HepG2 (cell line): ENCODE data around the gene B4GALT3. TPM values are rescaled to one million over a fixed set of nuclear protein-coding genes. Genes with fewer than 3 reads are reported as not detected.

Experiments
- CENPT ChIP-seq: sonication (generic); formaldehyde crosslinking; IDR thresholded peaks from 2 replicates; pipeline ENCODE4 v1.8.0; 2022; ENCODE audit warnings: low read depth, mild to moderate bottlenecking, moderate library complexity, missing genetic modification reagents
- FOXP4 ChIP-seq: sonication (generic); formaldehyde crosslinking; IDR thresholded peaks from 2 replicates; pipeline ENCODE4 v1.4.0; 2020; ENCODE audit warnings: missing genetic modification reagents
- GZF1 ChIP-seq: sonication (generic); formaldehyde crosslinking; IDR thresholded peaks from 2 replicates; pipeline ENCODE4 v1.5.1; 2020; ENCODE audit warnings: mild to moderate bottlenecking, missing genetic modification reagents
- HNF4G ChIP-seq, 2 experiments: sonication (generic) in 1 of 2; formaldehyde crosslinking in 1 of 2; IDR thresholded peaks; 2 replicates each; pipeline versions ENCODE4 v1.4.0 to v1.6.1; 2011 to 2020; ENCODE audit warnings: borderline replicate concordance in 2 of 2, low read depth in 2 of 2, mild to moderate bottlenecking in 2 of 2, low read length in 1 of 2, missing genetic modification reagents in 1 of 2, moderate library complexity in 1 of 2
- HNRNPL ChIP-seq: fragments of 200-400 bp; formaldehyde crosslinking; IDR thresholded peaks from 2 replicates; pipeline ENCODE4 v1.6.1; 2017; ENCODE audit warnings: mild to moderate bottlenecking, low read depth, low read length
- MEIS1 ChIP-seq: sonication (generic); formaldehyde crosslinking; IDR thresholded peaks from 2 replicates; pipeline ENCODE4 v1.9.0; 2021; ENCODE audit warnings: mild to moderate bottlenecking, missing genetic modification reagents, moderate library complexity, borderline replicate concordance
- POLR2G ChIP-seq: fragments of 200-400 bp; formaldehyde crosslinking; IDR thresholded peaks from 2 replicates; pipeline ENCODE4 v1.6.1; 2018; ENCODE audit warnings: mild to moderate bottlenecking, low read depth, low read length, moderate library complexity
- RBFOX2 ChIP-seq: fragments of 200-400 bp; formaldehyde crosslinking; IDR thresholded peaks from 2 replicates; pipeline ENCODE4 v1.6.1; 2017; ENCODE audit warnings: low read depth, mild to moderate bottlenecking, low read length
- RBM39 ChIP-seq: fragments of 200-400 bp; formaldehyde crosslinking; IDR thresholded peaks from one replicate; pipeline ENCODE4 v1.6.1; 2018; ENCODE audit warnings: antibody characterized with exemption, mild to moderate bottlenecking, low read depth, low read length; ENCODE audit not compliant: poor library complexity, severe bottlenecking
- ZBTB39 ChIP-seq: sonication (generic); formaldehyde crosslinking; IDR thresholded peaks from 2 replicates; pipeline ENCODE4 v1.5.0; 2020; ENCODE audit warnings: missing genetic modification reagents
- ZNF274 ChIP-seq: sonication (generic); formaldehyde crosslinking; IDR thresholded peaks from 2 replicates; pipeline ENCODE4 v1.5.1; 2020; ENCODE audit warnings: mild to moderate bottlenecking, missing genetic modification reagents
- ZNF570 ChIP-seq: sonication (generic); formaldehyde crosslinking; IDR thresholded peaks from 2 replicates; pipeline ENCODE4 v1.4.0; 2020; ENCODE audit warnings: mild to moderate bottlenecking, missing genetic modification reagents, borderline replicate concordance
- ZNF777 ChIP-seq: sonication (generic); formaldehyde crosslinking; IDR thresholded peaks from 2 replicates; pipeline ENCODE4 v1.4.0; 2020; ENCODE audit warnings: missing genetic modification reagents
- ZNF816 ChIP-seq: sonication (generic); formaldehyde crosslinking; IDR thresholded peaks from 2 replicates; pipeline ENCODE4 v1.8.0; 2022; ENCODE audit warnings: missing genetic modification reagents, mild to moderate bottlenecking, borderline replicate concordance
- ZSCAN30 ChIP-seq: sonication (generic); formaldehyde crosslinking; IDR thresholded peaks from 2 replicates; pipeline ENCODE4 v1.5.0; 2020; ENCODE audit warnings: mild to moderate bottlenecking, missing genetic modification reagents
- polyA plus RNA-seq, 8 experiments: library from polyadenylated mRNA; depleted of rRNA in 3 of 8; stranded (reverse) in 7 of 8; unstranded in 1 of 8; fragments of >200 nt; fragmentation: Illumina TruSeq in 4 of 8; extraction: Trizol in 4 of 8; gene quantifications; 2 replicates each; pipeline versions ENCODE4 v1.2.1 to v1.2.3, GENCODE V29; 2011 to 2016; ENCODE audit warnings: low read depth in 4 of 8, missing spikeins in 1 of 8, mixed read lengths in 1 of 8; ENCODE audit not compliant: insufficient read depth in 1 of 8
- total RNA-seq, 5 experiments: library from RNA; depleted of rRNA; stranded (reverse); fragments of >200 nt; fragmentation: Illumina TruSeq; extraction: Trizol; gene quantifications; 2 replicates each; pipeline ENCODE4 v1.2.3, GENCODE V29; 2016; ENCODE audit warnings: low read depth in 1 of 5
- TF ChIP-seq, protein P1 (sequence below): sonication (generic); formaldehyde crosslinking; conservative IDR thresholded peaks from 2 replicates; pipeline ENCODE4 v1.4.0; 2020; ENCODE audit warnings: missing genetic modification reagents
- TF ChIP-seq, protein P2 (sequence below): sonication (generic); formaldehyde crosslinking; IDR thresholded peaks from 2 replicates; pipeline ENCODE4 v1.8.1; 2023; ENCODE audit warnings: missing genetic modification reagents, mild to moderate bottlenecking, borderline replicate concordance
- TF ChIP-seq, protein P3 (sequence below): fragments of 450-650 bp; IDR thresholded peaks from 2 replicates; pipeline ENCODE4 v1.6.1; 2017; ENCODE audit warnings: mild to moderate bottlenecking

The B4GALT3 gene
- total and polyA plus RNA-seq, 2 of the 13 experiments (the other 11 are each of a cell fraction or from before 2014, with no cell fraction given) = 35.6 to 40.4 TPM

- TF ChIP-seq, protein P1, sequence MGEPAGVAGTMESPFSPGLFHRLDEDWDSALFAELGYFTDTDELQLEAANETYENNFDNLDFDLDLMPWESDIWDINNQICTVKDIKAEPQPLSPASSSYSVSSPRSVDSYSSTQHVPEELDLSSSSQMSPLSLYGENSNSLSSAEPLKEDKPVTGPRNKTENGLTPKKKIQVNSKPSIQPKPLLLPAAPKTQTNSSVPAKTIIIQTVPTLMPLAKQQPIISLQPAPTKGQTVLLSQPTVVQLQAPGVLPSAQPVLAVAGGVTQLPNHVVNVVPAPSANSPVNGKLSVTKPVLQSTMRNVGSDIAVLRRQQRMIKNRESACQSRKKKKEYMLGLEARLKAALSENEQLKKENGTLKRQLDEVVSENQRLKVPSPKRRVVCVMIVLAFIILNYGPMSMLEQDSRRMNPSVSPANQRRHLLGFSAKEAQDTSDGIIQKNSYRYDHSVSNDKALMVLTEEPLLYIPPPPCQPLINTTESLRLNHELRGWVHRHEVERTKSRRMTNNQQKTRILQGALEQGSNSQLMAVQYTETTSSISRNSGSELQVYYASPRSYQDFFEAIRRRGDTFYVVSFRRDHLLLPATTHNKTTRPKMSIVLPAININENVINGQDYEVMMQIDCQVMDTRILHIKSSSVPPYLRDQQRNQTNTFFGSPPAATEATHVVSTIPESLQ (CRISPR knock-in tag) = no peak
- TF ChIP-seq ZSCAN30 (CRISPR knock-in tag) (no peak), ZNF274 (CRISPR knock-in tag) (no peak), CENPT (CRISPR knock-in tag) (0 out of 2 replicates have a peak, but pooled peaks have one; percentile 65), HNRNPL (no peak), RBM39 (no peak), ZBTB39 (CRISPR knock-in tag) (no peak), RBFOX2 (peak; percentile 67), ZNF570 (no peak), ZNF816 (CRISPR knock-in tag) (peak; percentile 63; the same call in 1 of the 2 replicates), MEIS1 (CRISPR knock-in tag) (peak; percentile 11; the same call in 1 of the 2 replicates), GZF1 (CRISPR knock-in tag) (no peak), POLR2G (peak; percentile 74), HNF4G (IDR thresholded peaks at IDR 0.05; ENCODE audit: borderline replicate concordance, low read depth, low read length) (no peak; the same call in 1 of the 2 replicates), HNF4G (CRISPR knock-in tag; IDR thresholded peaks at IDR 0.05; ENCODE audit: borderline replicate concordance, low read depth) (no peak), ZNF777 (CRISPR knock-in tag) (no peak), FOXP4 (CRISPR knock-in tag) (peak; percentile 56)
- TF ChIP-seq, protein P2, sequence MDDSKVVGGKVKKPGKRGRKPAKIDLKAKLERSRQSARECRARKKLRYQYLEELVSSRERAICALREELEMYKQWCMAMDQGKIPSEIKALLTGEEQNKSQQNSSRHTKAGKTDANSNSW (CRISPR knock-in tag) = no peak
- TF ChIP-seq, protein P3, sequence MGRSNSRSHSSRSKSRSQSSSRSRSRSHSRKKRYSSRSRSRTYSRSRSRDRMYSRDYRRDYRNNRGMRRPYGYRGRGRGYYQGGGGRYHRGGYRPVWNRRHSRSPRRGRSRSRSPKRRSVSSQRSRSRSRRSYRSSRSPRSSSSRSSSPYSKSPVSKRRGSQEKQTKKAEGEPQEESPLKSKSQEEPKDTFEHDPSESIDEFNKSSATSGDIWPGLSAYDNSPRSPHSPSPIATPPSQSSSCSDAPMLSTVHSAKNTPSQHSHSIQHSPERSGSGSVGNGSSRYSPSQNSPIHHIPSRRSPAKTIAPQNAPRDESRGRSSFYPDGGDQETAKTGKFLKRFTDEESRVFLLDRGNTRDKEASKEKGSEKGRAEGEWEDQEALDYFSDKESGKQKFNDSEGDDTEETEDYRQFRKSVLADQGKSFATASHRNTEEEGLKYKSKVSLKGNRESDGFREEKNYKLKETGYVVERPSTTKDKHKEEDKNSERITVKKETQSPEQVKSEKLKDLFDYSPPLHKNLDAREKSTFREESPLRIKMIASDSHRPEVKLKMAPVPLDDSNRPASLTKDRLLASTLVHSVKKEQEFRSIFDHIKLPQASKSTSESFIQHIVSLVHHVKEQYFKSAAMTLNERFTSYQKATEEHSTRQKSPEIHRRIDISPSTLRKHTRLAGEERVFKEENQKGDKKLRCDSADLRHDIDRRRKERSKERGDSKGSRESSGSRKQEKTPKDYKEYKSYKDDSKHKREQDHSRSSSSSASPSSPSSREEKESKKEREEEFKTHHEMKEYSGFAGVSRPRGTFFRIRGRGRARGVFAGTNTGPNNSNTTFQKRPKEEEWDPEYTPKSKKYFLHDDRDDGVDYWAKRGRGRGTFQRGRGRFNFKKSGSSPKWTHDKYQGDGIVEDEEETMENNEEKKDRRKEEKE = no peak
Measured at GRCh38 chr1:161165742-161166668, 11.3 kb downstream of the B4GALT3 start, which contains the start of gene PPOX (continued).
